HepG2 (cell line): ENCODE measurements around the gene LYPD4. TPM values are rescaled to one million over a fixed set of nuclear protein-coding genes. Genes with fewer than 3 reads are reported as not detected.

Source experiments
- CENPT ChIP-seq: sonication (generic); formaldehyde crosslinking; IDR thresholded peaks from 2 replicates; pipeline ENCODE4 v1.8.0; 2022; ENCODE audit warnings: low read depth, mild to moderate bottlenecking, moderate library complexity, missing genetic modification reagents
- FIP1L1 ChIP-seq: fragments of 200-400 bp; formaldehyde crosslinking; IDR thresholded peaks from 2 replicates; pipeline ENCODE4 v1.6.1; 2018; ENCODE audit warnings: low read depth, mild to moderate bottlenecking, low read length, moderate library complexity, borderline replicate concordance; ENCODE audit not compliant: insufficient read depth
- MYPOP ChIP-seq: sonication (generic); formaldehyde crosslinking; IDR thresholded peaks from 2 replicates; pipeline ENCODE4 v1.8.1; 2023; ENCODE audit warnings: mild to moderate bottlenecking, moderate library complexity, missing genetic modification reagents
- NFATC3 ChIP-seq: sonication (generic); formaldehyde crosslinking; IDR thresholded peaks from 2 replicates; pipeline ENCODE4 v1.5.1; 2020; ENCODE audit warnings: mild to moderate bottlenecking, missing genetic modification reagents
- RAD21 ChIP-seq: fragments of 450-650 bp; formaldehyde crosslinking; IDR thresholded peaks from 2 replicates; pipeline ENCODE4 v1.5.0; 2020; ENCODE audit warnings: mild to moderate bottlenecking
- SALL2 ChIP-seq: sonication (generic); formaldehyde crosslinking; IDR thresholded peaks from 2 replicates; pipeline ENCODE4 v1.8.1; 2023; ENCODE audit warnings: mild to moderate bottlenecking, missing genetic modification reagents, inconsistent platforms
- SAP130 ChIP-seq: IDR thresholded peaks from 2 replicates; pipeline ENCODE4 v1.6.1; 2016; ENCODE audit warnings: low read depth
- SNAI1 ChIP-seq: sonication (generic); formaldehyde crosslinking; IDR thresholded peaks from 2 replicates; pipeline ENCODE4 v1.5.0; 2020; ENCODE audit warnings: mild to moderate bottlenecking, missing genetic modification reagents, borderline replicate concordance
- THAP11 ChIP-seq: IDR thresholded peaks from 2 replicates; pipeline ENCODE4 v1.6.1; 2016; ENCODE audit warnings: missing biosample characterization, missing genetic modification reagents
- ZBTB4 ChIP-seq: sonication (generic); formaldehyde crosslinking; IDR thresholded peaks from 2 replicates; pipeline ENCODE4 v1.4.0; 2020; ENCODE audit warnings: missing genetic modification reagents, mild to moderate bottlenecking, borderline replicate concordance
- ZFX ChIP-seq: sonication (generic); formaldehyde crosslinking; IDR thresholded peaks from 2 replicates; pipeline ENCODE4 v1.4.0; 2020; ENCODE audit warnings: mild to moderate bottlenecking, low read depth, missing genetic modification reagents, moderate library complexity
- ZKSCAN8 ChIP-seq: IDR thresholded peaks from 2 replicates; pipeline ENCODE4 v1.6.1; 2016; ENCODE audit warnings: borderline replicate concordance, missing genetic modification reagents, missing compliant biosample characterization
- ZNF574 ChIP-seq: sonication (generic); formaldehyde crosslinking; IDR thresholded peaks from 2 replicates; pipeline ENCODE4 v1.4.0; 2020; ENCODE audit warnings: missing genetic modification reagents
- ZNF605 ChIP-seq: sonication (generic); formaldehyde crosslinking; IDR thresholded peaks from 2 replicates; pipeline ENCODE4 v1.8.0; 2022; ENCODE audit warnings: mild to moderate bottlenecking, missing genetic modification reagents
- ZNF615 ChIP-seq: sonication (generic); formaldehyde crosslinking; IDR thresholded peaks from 2 replicates; pipeline ENCODE4 v1.5.0; 2020; ENCODE audit warnings: mild to moderate bottlenecking, missing genetic modification reagents, borderline replicate concordance
- ZNF687 ChIP-seq: sonication (generic); formaldehyde crosslinking; IDR thresholded peaks from 2 replicates; pipeline ENCODE4 v1.5.1; 2020; ENCODE audit warnings: mild to moderate bottlenecking, missing genetic modification reagents, moderate library complexity
- polyA plus RNA-seq, 8 experiments: library from polyadenylated mRNA; depleted of rRNA in 3 of 8; stranded (reverse) in 7 of 8; unstranded in 1 of 8; fragments of >200 nt; fragmentation: Illumina TruSeq in 4 of 8; extraction: Trizol in 4 of 8; gene quantifications; 2 replicates each; pipeline versions ENCODE4 v1.2.1 to v1.2.3, GENCODE V29; 2011 to 2016; ENCODE audit warnings: low read depth in 4 of 8, missing spikeins in 1 of 8, mixed read lengths in 1 of 8; ENCODE audit not compliant: insufficient read depth in 1 of 8
- total RNA-seq, 5 experiments: library from RNA; depleted of rRNA; stranded (reverse); fragments of >200 nt; fragmentation: Illumina TruSeq; extraction: Trizol; gene quantifications; 2 replicates each; pipeline ENCODE4 v1.2.3, GENCODE V29; 2016; ENCODE audit warnings: low read depth in 1 of 5

LYPD4 gene
- total and polyA plus RNA-seq, 2 of the 13 experiments (the other 11 are each of a cell fraction or from before 2014, with no cell fraction given) = not detected

- TF ChIP-seq SALL2 (CRISPR knock-in tag) (0 out of 2 replicates have a peak, but pooled peaks have one; percentile 49), NFATC3 (CRISPR knock-in tag) (no peak), ZFX (CRISPR knock-in tag) (peak; percentile 47), MYPOP (peak; percentile 30; the same call in 1 of the 2 replicates), SAP130 (0 out of 2 replicates have a peak, but pooled peaks have one; percentile 22), ZNF615 (0 out of 2 replicates have a peak, but pooled peaks have one; percentile 5), FIP1L1 (0 out of 2 replicates have a peak, but pooled peaks have one; percentile 56), ZNF605 (0 out of 2 replicates have a peak, but pooled peaks have one; percentile 25), THAP11 (0 out of 2 replicates have a peak, but pooled peaks have one; percentile 19), RAD21 (CRISPR knock-in tag) (peak; percentile 87), ZNF687 (CRISPR knock-in tag) (peak; percentile 56), ZKSCAN8 (CRISPR knock-in tag) (no peak), SNAI1 (CRISPR knock-in tag) (0 out of 2 replicates have a peak, but pooled peaks have one; percentile 21), ZNF574 (CRISPR knock-in tag) (peak; percentile 57; the same call in 1 of the 2 replicates), CENPT (no peak), ZBTB4 (CRISPR knock-in tag) (0 out of 2 replicates have a peak, but pooled peaks have one; percentile 24)
Observed at GRCh38 chr19:41872775-41873647, 28.5 kb upstream of the LYPD4 start (continued).
